Keratinocyte (primary cell): ENCODE measurements around the gene ZNRD2. TPM values are rescaled to one million over a fixed set of nuclear protein-coding genes. Genes with fewer than 3 reads are reported as not detected.

Experiments used
- DNase-seq: peaks from one replicate; pipeline ENCODE4 v3.0.0-alpha.2; 2011; ENCODE audit warnings: low read depth, missing footprints, low spot score
- FAIRE-seq: peaks from 2 replicates; lab custom pipeline; 2011; peaks lifted over from hg19 to GRCh38; lab: Jason Lieb, UNC
- H2AFZ ChIP-seq: 2 replicates; pipeline ENCODE4 v1.6.0; 2012; ENCODE audit warnings: low read length, control low read depth, inconsistent platforms; ENCODE audit not compliant: control insufficient read depth
- H3K27ac ChIP-seq: 2 replicates; pipeline ENCODE4 v1.5.1; 2011; ENCODE audit warnings: low read length; ENCODE audit not compliant: control insufficient read depth, insufficient read depth
- H3K27me3 ChIP-seq: 3 replicates; pipeline ENCODE4 v1.6.0; 2011; ENCODE audit warnings: low read length; ENCODE audit not compliant: control insufficient read depth, insufficient read depth; ENCODE audit errors: extremely low read depth
- H3K36me3 ChIP-seq, 2 experiments: 2 replicates in 1 of 2; 3 replicates in 1 of 2; pipeline ENCODE4 v1.5.1; 2011; ENCODE audit warnings: low read length in 2 of 2, mild to moderate bottlenecking in 1 of 2; ENCODE audit not compliant: control insufficient read depth in 2 of 2, insufficient read depth in 2 of 2; ENCODE audit errors: extremely low read depth in 1 of 2
- H3K4me1 ChIP-seq: 3 replicates; pipeline ENCODE4 v1.5.1; 2011; ENCODE audit warnings: low read length; ENCODE audit not compliant: control insufficient read depth, insufficient read depth; ENCODE audit errors: extremely low read depth
- H3K4me2 ChIP-seq: 3 replicates; pipeline ENCODE4 v1.6.0; 2011; ENCODE audit warnings: low read depth, low read length; ENCODE audit not compliant: control insufficient read depth, insufficient read depth; ENCODE audit errors: extremely low read depth
- H3K4me3 ChIP-seq, 3 experiments: fragments of 200-600 bp in 1 of 3; sonication (generic) in 1 of 3; 2 replicates in 2 of 3; 3 replicates in 1 of 3; pipeline ENCODE4 v1.5.1; 2011 to 2016; ENCODE audit warnings: low read length in 3 of 3, mild to moderate bottlenecking in 3 of 3, control low read depth in 2 of 3, inconsistent platforms in 1 of 3, low read depth in 1 of 3, mixed read lengths in 1 of 3, mixed run types in 1 of 3, moderate library complexity in 1 of 3; ENCODE audit not compliant: control insufficient read depth in 2 of 3, insufficient read depth in 2 of 3; ENCODE audit errors: extremely low read depth in 1 of 3
- H3K79me2 ChIP-seq: 2 replicates; pipeline ENCODE4 v1.6.0; 2012; ENCODE audit warnings: low read length; ENCODE audit not compliant: control insufficient read depth, insufficient read depth
- H3K9ac ChIP-seq: 3 replicates; pipeline ENCODE4 v1.6.0; 2011; ENCODE audit warnings: low read length; ENCODE audit not compliant: control insufficient read depth, insufficient read depth; ENCODE audit errors: extremely low read depth
- H3K9me1 ChIP-seq: 3 replicates; pipeline ENCODE4 v1.6.0; 2011; ENCODE audit warnings: low read length; ENCODE audit not compliant: control insufficient read depth, insufficient read depth; ENCODE audit errors: extremely low read depth
- H3K9me3 ChIP-seq: 2 replicates; pipeline ENCODE4 v1.5.1; 2012; ENCODE audit warnings: low read depth, low read length; ENCODE audit not compliant: control insufficient read depth
- H4K20me1 ChIP-seq: 3 replicates; pipeline ENCODE4 v1.6.0; 2011; ENCODE audit warnings: low read length; ENCODE audit not compliant: control insufficient read depth, insufficient read depth; ENCODE audit errors: extremely low read depth
- CTCF ChIP-seq, 3 experiments: IDR thresholded peaks in 1 of 3; conservative IDR thresholded peaks in 1 of 3; optimal IDR thresholded peaks in 1 of 3; 2 replicates in 2 of 3; 3 replicates in 1 of 3; pipeline versions ENCODE3 to v1.5.1; 2011; ENCODE audit warnings: low read length in 3 of 3, mild to moderate bottlenecking in 3 of 3, moderate library complexity in 2 of 3, control low read depth in 1 of 3, inconsistent platforms in 1 of 3; ENCODE audit not compliant: insufficient read depth in 2 of 3; ENCODE audit errors: extremely low read depth in 1 of 3
- EZH2 ChIP-seq: IDR thresholded peaks from one replicate; pipeline ENCODE4 v1.6.1; 2012; ENCODE audit warnings: inconsistent platforms, mild to moderate bottlenecking, low read length, moderate library complexity
- dilution Hi-C: fragments of 300-500 bp; cut with MboI; formaldehyde crosslinking; loops from one replicate; pipeline ENCODE4 v1.7.0; 2020; ENCODE audit warnings: low sequenced_read_pairs; ENCODE audit not compliant: extremely low pct_ligation_motif_present
- polyA plus RNA-seq, 5 experiments: library from polyadenylated mRNA; depleted of rRNA in 3 of 5; stranded (reverse) in 3 of 5; stranded (forward) in 1 of 5; unstranded in 1 of 5; fragments of >200 nt; gene quantifications; 1 replicate in 1 of 5; 2 replicates in 3 of 5; 3 replicates in 1 of 5; pipeline versions ENCODE4 v1.2.1 to v1.2.3, GENCODE V29; 2011 to 2012; ENCODE audit warnings: missing spikeins in 2 of 5, low read depth in 1 of 5, low replicate concordance in 1 of 5

Gene ZNRD2
- polyA plus RNA-seq, 1 donor (not counting 4 experiments of a cell fraction or from before 2014, with no cell fraction given): 33.6 TPM

GRCh38 chr11:65576867-65577755 lies 6.8 kb downstream of the ZNRD2 start:
- Histone ChIP-seq H3K27ac (peak overlapping the region; percentile 70), H3K4me3 (peak overlapping the region; percentile 51 to 74 (median 71)), H3K79me2 (peaks cover 5% of the 10 kb centered on the region), H3K4me2 (peak overlapping the region; percentile 64), H3K9ac (peak overlapping the region; percentile 56), H3K9me1 (no peaks in the 10 kb centered on the region), H4K20me1 (peaks cover 8% of the 10 kb centered on the region), H3K9me3 (no peaks in the 10 kb centered on the region), H3K4me1 (peaks cover 42% of the 10 kb centered on the region), H3K36me3 (peaks cover 8 to 10% of the 10 kb centered on the region in 2 experiments), H2AFZ (no peak overlapping the region), H3K27me3 (no peaks in the 10 kb centered on the region)
- no peak for TF ChIP-seq CTCF (optimal IDR thresholded peaks at IDR 0.05 in 1 of 3, IDR thresholded peaks at IDR 0.05 in 1 of 3, conservative IDR thresholded peaks at IDR 0.05 in 1 of 3; ENCODE audit: extremely low read depth in 1 of 3, insufficient read depth in 2 of 3, low read length in 3 of 3)
- TF ChIP-seq EZH2: no peak
- peak; percentile 79 for FAIRE-seq
- DNase-seq: no peak
- dilution Hi-C loops: no loop called here

GRCh38 chr11:65577756-65578109 lies 7.5 kb downstream of the ZNRD2 start:
- no peaks in the 10 kb centered on the region for H3K27me3 ChIP-seq
- H3K36me3 ChIP-seq: peaks cover 8 to 10% of the 10 kb centered on the region in 2 experiments
- no peaks in the 10 kb centered on the region for H3K9me3 ChIP-seq
- H2AFZ ChIP-seq: no peak overlapping the region
- H3K79me2 ChIP-seq: peaks cover 5% of the 10 kb centered on the region
- dilution Hi-C loops: no loop called here
- H3K4me3 ChIP-seq: peak overlapping the region in 1 of 3 experiments; percentile 3
- DNase-seq: no peak
- no peaks in the 10 kb centered on the region for H3K9me1 ChIP-seq
- peaks cover 8% of the 10 kb centered on the region for H4K20me1 ChIP-seq
- H3K4me2 ChIP-seq: peak overlapping the region; percentile 64
- peaks cover 41% of the 10 kb centered on the region for H3K4me1 ChIP-seq
- no peak for FAIRE-seq
- H3K27ac ChIP-seq: peak overlapping the region; percentile 70
- peak overlapping the region; percentile 56 for H3K9ac ChIP-seq
- TF ChIP-seq EZH2 (no peak), CTCF (optimal IDR thresholded peaks at IDR 0.05 in 1 of 3, IDR thresholded peaks at IDR 0.05 in 1 of 3, conservative IDR thresholded peaks at IDR 0.05 in 1 of 3; ENCODE audit: extremely low read depth in 1 of 3, insufficient read depth in 2 of 3, low read length in 3 of 3) (no peak)
